ENCODE data around the gene MT4.

GRCh38 chr16:56539656-56540055 is 25.2 kb upstream of the MT4 start:
- no peak for TF ChIP-seq POLR2A (IDR thresholded peaks at IDR 0.05)
- TF ChIP-seq, protein P1, sequence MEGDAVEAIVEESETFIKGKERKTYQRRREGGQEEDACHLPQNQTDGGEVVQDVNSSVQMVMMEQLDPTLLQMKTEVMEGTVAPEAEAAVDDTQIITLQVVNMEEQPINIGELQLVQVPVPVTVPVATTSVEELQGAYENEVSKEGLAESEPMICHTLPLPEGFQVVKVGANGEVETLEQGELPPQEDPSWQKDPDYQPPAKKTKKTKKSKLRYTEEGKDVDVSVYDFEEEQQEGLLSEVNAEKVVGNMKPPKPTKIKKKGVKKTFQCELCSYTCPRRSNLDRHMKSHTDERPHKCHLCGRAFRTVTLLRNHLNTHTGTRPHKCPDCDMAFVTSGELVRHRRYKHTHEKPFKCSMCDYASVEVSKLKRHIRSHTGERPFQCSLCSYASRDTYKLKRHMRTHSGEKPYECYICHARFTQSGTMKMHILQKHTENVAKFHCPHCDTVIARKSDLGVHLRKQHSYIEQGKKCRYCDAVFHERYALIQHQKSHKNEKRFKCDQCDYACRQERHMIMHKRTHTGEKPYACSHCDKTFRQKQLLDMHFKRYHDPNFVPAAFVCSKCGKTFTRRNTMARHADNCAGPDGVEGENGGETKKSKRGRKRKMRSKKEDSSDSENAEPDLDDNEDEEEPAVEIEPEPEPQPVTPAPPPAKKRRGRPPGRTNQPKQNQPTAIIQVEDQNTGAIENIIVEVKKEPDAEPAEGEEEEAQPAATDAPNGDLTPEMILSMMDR (IDR thresholded peaks at IDR 0.05) = no peak
